ENCODE measurements around the gene HIBADH.
A peak's percentile ranks its signal among the peaks of the same experiment; 100 is the strongest.

The HIBADH gene

DNA sequence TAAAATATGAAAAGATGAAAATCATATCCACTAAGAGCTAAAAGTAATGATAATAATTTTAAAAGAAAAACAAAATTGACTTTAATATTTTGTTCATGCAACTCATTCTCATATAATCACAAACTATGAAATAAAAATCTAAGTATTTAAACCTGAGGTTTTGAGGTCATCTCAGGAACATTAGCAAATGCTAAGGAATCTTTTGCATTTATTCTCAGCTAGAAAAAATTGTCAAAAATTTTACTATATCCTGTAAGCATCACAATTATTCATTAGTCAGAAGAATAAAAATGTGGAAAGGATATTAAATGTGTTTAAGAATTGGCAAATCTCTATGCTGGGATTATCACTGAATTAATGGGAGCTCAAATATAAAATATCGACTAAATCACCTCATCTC, 40.5 kb upstream of the HIBADH start:
- H3K27ac ChIP-seq = no peak overlapping the region

DNA sequence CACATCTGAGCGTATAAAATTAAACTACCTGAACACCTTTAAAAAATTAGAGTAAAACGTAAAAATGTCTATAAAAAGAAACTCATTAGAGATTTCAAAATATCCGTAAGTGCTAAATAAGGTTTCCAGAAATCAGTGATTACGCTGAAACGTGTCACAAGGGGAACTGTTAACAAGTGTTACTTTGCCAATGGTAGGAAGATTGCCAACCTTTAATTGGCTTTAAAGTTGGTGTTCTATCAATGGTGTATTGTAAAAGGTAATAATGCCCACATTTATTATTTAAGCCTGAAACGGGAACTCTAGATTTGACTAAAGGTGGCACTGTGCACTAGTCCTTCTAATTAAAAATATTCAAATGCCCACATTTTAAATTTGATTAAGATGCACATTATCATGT, 37.8 kb upstream of the HIBADH start:
- TF ChIP-seq ZFX (IDR thresholded peaks at IDR 0.05; ENCODE audit: borderline replicate concordance) = no peak
- H3K27ac ChIP-seq = no peak overlapping the region

More for the DNA sequence above, 40.5 kb upstream of the HIBADH start:
- TF ChIP-seq ZFX (IDR thresholded peaks at IDR 0.05; ENCODE audit: borderline replicate concordance) = no peak
- TF ChIP-seq, protein P1, sequence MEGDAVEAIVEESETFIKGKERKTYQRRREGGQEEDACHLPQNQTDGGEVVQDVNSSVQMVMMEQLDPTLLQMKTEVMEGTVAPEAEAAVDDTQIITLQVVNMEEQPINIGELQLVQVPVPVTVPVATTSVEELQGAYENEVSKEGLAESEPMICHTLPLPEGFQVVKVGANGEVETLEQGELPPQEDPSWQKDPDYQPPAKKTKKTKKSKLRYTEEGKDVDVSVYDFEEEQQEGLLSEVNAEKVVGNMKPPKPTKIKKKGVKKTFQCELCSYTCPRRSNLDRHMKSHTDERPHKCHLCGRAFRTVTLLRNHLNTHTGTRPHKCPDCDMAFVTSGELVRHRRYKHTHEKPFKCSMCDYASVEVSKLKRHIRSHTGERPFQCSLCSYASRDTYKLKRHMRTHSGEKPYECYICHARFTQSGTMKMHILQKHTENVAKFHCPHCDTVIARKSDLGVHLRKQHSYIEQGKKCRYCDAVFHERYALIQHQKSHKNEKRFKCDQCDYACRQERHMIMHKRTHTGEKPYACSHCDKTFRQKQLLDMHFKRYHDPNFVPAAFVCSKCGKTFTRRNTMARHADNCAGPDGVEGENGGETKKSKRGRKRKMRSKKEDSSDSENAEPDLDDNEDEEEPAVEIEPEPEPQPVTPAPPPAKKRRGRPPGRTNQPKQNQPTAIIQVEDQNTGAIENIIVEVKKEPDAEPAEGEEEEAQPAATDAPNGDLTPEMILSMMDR (IDR thresholded peaks at IDR 0.05) = no peak

DNA sequence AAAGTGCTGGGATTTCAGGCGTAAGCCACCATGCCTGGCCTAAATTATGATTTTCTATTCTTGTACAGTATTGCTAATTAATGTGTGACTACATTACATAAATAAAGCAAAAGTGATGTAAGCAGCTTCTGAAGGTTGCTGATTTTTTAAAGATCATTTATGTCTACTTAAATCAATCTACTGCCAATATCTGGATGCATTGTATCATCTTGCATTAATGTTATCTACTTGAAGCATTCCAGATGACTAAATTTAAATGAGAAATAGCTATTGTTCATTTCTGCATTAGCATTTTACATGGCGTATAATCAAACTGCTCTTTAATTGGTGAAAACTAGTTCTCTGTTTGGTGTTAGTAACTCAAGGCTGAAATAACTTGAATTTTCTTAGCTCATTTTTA, 37.1 kb upstream of the HIBADH start:
- no peak for TF ChIP-seq ZFX (IDR thresholded peaks at IDR 0.05; ENCODE audit: borderline replicate concordance)
- TF ChIP-seq, protein P1 (IDR thresholded peaks at IDR 0.05) = no peak
- H3K27ac ChIP-seq = no peak overlapping the region

DNA sequence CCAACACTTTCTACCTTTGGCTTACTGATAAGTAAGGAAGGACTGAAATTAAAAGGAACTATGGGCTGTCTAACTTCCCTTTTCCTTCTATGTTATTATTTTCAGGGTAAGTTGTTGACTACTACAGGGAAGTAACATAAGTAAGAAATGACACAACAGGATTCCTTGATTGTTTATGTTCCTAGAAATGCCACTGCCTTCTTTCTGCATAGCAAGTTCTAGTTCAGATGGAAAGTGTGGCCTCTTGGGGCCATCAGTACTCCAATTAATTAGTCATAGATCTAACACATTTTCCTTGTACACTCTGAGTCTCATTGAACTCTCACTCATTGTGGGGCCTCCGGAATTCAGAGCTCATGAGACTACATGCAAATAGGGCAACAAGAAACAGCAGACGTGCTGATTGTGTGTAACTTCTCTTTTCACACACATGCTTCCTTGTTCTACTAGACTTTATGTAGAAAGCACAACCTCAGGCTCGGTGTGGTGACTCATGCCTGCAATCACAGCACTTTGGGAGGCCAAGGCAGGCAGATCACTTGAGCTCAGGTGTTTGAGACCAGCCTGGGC, 35.3 kb upstream of the HIBADH start:
- TF ChIP-seq, protein P1 (IDR thresholded peaks at IDR 0.05) = no peak
- no peak for TF ChIP-seq ZFX (IDR thresholded peaks at IDR 0.05; ENCODE audit: borderline replicate concordance)
- H3K27ac ChIP-seq = no peak overlapping the region

DNA sequence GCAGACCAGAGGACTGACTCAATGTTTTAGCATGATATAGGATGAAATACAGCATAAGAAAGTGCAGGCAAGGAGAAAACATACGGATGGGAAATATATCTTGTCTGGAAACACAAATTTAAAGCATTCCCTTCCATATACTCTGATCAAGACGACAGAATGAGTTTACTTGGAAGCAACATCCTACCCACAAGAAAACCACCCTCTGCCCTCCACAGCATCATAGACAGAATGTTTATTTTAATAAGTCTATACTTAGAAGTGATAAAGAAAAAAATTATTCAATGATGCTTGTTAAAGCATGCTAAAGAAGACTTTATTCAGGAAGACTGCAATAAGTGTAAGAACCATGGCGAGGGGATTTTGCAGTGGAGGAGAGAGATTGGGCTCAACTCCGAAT, 32.4 kb upstream of the HIBADH start:
- H3K27ac ChIP-seq = no peak overlapping the region
- TF ChIP-seq, protein P1 (IDR thresholded peaks at IDR 0.05) = no peak
- no peak for TF ChIP-seq ZFX (IDR thresholded peaks at IDR 0.05; ENCODE audit: borderline replicate concordance)

DNA sequence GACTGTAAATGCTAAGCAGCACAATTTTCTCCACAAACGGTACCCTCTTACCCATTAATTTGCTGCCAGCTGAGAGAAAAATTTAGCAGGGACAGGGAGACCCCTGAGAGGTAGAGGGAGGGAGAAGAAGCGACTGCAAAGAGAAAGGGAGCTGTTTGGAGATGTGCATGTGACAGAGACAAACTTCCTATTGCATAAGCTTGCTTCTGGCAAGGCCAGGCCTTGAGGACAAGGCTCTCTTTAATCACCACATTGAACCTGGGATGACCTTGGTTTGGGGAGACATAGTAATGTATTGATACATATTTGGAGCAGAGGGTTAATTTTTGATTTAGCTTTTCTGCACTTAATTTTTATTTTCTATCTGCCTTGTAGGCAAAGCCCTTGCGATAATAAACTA, 31.1 kb upstream of the HIBADH start:
- no peak overlapping the region for H3K27ac ChIP-seq
- TF ChIP-seq, protein P1 (IDR thresholded peaks at IDR 0.05) = no peak
- no peak for TF ChIP-seq ZFX (IDR thresholded peaks at IDR 0.05; ENCODE audit: borderline replicate concordance)

DNA sequence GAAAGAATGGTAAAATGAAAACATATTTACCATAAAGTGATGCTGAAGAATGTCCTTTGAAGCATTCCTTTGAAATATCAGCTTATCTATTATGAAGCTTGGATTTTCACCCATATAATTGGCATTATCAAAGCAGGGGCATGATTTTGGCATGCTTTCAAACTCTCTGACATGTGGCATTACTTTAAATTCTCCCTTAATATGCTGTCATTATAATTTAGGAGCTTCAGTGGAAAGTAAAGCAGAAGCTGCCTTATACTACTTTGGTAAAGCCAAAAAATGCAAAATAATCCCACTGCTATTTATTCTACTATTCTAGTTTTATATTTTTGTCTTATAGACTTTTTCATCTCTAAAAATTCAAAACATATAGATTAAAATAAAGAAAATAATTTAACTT, 28.0 kb upstream of the HIBADH start:
- no peak overlapping the region for H3K27ac ChIP-seq
- TF ChIP-seq, protein P1 (IDR thresholded peaks at IDR 0.05) = no peak
- no peak for TF ChIP-seq ZFX (IDR thresholded peaks at IDR 0.05; ENCODE audit: borderline replicate concordance)

DNA sequence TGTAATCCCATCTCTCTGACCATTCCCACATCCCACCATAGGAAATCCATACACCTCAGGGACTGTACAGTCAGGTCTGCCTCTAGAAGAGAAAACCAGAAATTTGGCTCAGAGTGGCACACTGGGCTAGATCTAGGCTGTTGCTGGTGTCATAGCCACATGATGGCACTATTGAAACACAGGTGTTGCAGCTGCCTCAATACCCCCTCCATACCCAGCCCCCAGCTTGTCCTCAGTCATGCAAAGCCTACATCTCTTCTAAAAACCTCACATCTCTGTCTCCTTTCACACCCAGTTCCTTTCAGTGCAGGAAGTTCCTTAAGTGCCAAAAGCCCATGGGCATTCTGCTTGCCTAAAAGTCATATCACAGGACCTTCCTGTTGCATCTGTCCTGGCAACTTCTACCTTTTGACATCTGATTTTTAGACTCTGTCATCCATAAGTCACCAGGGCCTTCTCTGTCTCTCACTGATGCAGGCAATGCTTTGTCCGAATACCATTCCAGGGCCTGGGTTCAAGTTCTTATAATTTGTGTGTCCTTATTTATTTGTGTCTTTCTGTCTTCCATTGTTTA, 27.0 kb upstream of the HIBADH start:
- no peak for TF ChIP-seq ZFX (IDR thresholded peaks at IDR 0.05; ENCODE audit: borderline replicate concordance)
- TF ChIP-seq, protein P1 (IDR thresholded peaks at IDR 0.05) = peak; percentile 81
- H3K27ac ChIP-seq = no peak overlapping the region
